HCT116 (cell line): ENCODE data around the gene MEI1. TPM values are rescaled to one million over a fixed set of nuclear protein-coding genes. Genes with fewer than 3 reads are reported as not detected.

Experiments
- ATAC-seq: fragments of 200-7000 bp; cut with Tn5 transposase; 2 replicates; pipeline ENCODE4 v1.9.1; 2020; ENCODE audit warnings: mild to moderate bottlenecking, moderate library complexity
- BruUV-seq: library from RNA; stranded (reverse); fragments of 400-500 nt; replicated peaks from 2 replicates; lab custom pipeline; 2021; lab: Mats Ljungman, UMichigan
- CTCF ChIA-PET: fragments of 300-600 bp; sonication (Branson Sonifier 250); formaldehyde crosslinking; loops from one replicate; lab custom pipeline; 2021; ENCODE audit warnings: antibody characterized with exemption; lab: Charles Lee
- POLR2A ChIA-PET: fragments of 300-600, 350-600 bp; sonication (Branson Sonifier 250); formaldehyde crosslinking; loops from one replicate; lab custom pipeline; 2021; ENCODE audit warnings: antibody characterized with exemption; lab: Charles Lee
- RAD21 ChIA-PET, 2 experiments: fragments of 300-600 bp; sonication (Branson Sonifier 250); formaldehyde crosslinking; loops; one replicate each; lab custom pipeline; 2023; ENCODE audit warnings: low total read pairs in 2 of 2; ENCODE audit not compliant: uncharacterized antibody in 2 of 2, unreplicated experiment in 2 of 2, low non-redundant PET in 1 of 2; lab: Charles Lee
- DNase-seq: peaks from one replicate; pipeline ENCODE4 v3.0.0-alpha.2; 2010; ENCODE audit warnings: low read depth, low spot score
- H2AFZ ChIP-seq: fragments of 200-600 bp; shearing (Covaris generic), sonication (generic); 2 replicates; pipeline ENCODE4 v1.6.1; 2017; ENCODE audit warnings: low read depth, mixed run types, mixed read lengths, antibody characterized with exemption, low read length; ENCODE audit not compliant: poor library complexity, severe bottlenecking
- H3K27ac ChIP-seq: 2 replicates; pipeline ENCODE4 v1.5.1; 2012; ENCODE audit warnings: low read depth, low read length
- H3K27me3 ChIP-seq: fragments of 200-600 bp; sonication (generic); 2 replicates; pipeline ENCODE4 v1.6.1; 2016; ENCODE audit warnings: mixed run types, low read length, mixed read lengths; ENCODE audit not compliant: insufficient read depth
- H3K36me3 ChIP-seq, 2 experiments: fragments of 200-500 bp in 1 of 2; fragments of 200-600 bp in 1 of 2; sonication (Bioruptor generic) in 1 of 2; sonication (generic) in 1 of 2; 2 replicates each; pipeline versions ENCODE4 v1.5.1 to v1.6.1; 2014 to 2016; ENCODE audit warnings: low read length in 2 of 2, inconsistent platforms in 1 of 2, mixed read lengths in 1 of 2, mixed run types in 1 of 2; ENCODE audit not compliant: insufficient read depth in 2 of 2, control insufficient read depth in 1 of 2
- H3K4me1 ChIP-seq, 2 experiments: fragments of 200-600 bp in 1 of 2; sonication (generic) in 1 of 2; 2 replicates each; pipeline versions ENCODE4 v1.5.1 to v1.6.1; 2012 to 2017; ENCODE audit warnings: low read length in 2 of 2, inconsistent platforms in 1 of 2, mild to moderate bottlenecking in 1 of 2, mixed read lengths in 1 of 2, mixed run types in 1 of 2, moderate library complexity in 1 of 2; ENCODE audit not compliant: insufficient read depth in 2 of 2, control insufficient read depth in 1 of 2
- H3K4me2 ChIP-seq: fragments of 200-600 bp; sonication (generic); 2 replicates; pipeline ENCODE4 v1.6.1; 2017; ENCODE audit warnings: mixed run types, low read length, mixed read lengths
- H3K4me3 ChIP-seq, 2 experiments: fragments of 200-600 bp in 1 of 2; sonication (generic) in 1 of 2; replicated peaks in 1 of 2; 2 replicates each; pipeline ENCODE4 v1.5.1; 2011 to 2016; ENCODE audit warnings: low read length in 2 of 2, control low read depth in 1 of 2, low read depth in 1 of 2, mild to moderate bottlenecking in 1 of 2, mixed read lengths in 1 of 2, mixed run types in 1 of 2
- H3K79me2 ChIP-seq: fragments of 200-600 bp; sonication (generic); 2 replicates; pipeline ENCODE4 v1.6.1; 2017; ENCODE audit warnings: mild to moderate bottlenecking, mixed run types, low read length, moderate library complexity, mixed read lengths; ENCODE audit not compliant: insufficient read depth
- H3K9ac ChIP-seq: fragments of 200-600 bp; sonication (generic); 2 replicates; pipeline ENCODE4 v1.6.1; 2016; ENCODE audit warnings: low read length, mixed read lengths
- H3K9me2 ChIP-seq: fragments of 200-600 bp; sonication (generic), shearing (Covaris generic); 2 replicates; pipeline ENCODE4 v1.6.1; 2017; ENCODE audit warnings: mixed run types, mild to moderate bottlenecking, moderate library complexity; ENCODE audit not compliant: insufficient read depth
- H3K9me3 ChIP-seq, 2 experiments: fragments of 200-500 bp in 1 of 2; fragments of 200-600 bp in 1 of 2; sonication (Bioruptor generic) in 1 of 2; sonication (generic) in 1 of 2; 2 replicates each; pipeline ENCODE4 v1.6.1; 2014 to 2017; ENCODE audit warnings: low read length in 2 of 2, mixed read lengths in 2 of 2, inconsistent platforms in 1 of 2, low read depth in 1 of 2, mild to moderate bottlenecking in 1 of 2, mixed run types in 1 of 2, moderate library complexity in 1 of 2; ENCODE audit not compliant: control insufficient read depth in 1 of 2, insufficient read depth in 1 of 2
- H4K20me1 ChIP-seq: fragments of 200-600 bp; sonication (generic), shearing (Covaris generic); 2 replicates; pipeline ENCODE4 v1.6.1; 2017; ENCODE audit warnings: mixed run types, mild to moderate bottlenecking, moderate library complexity; ENCODE audit not compliant: insufficient read depth
- CBX3 ChIP-seq: IDR thresholded peaks from 2 replicates; pipeline ENCODE4 v1.6.1; 2012; ENCODE audit warnings: low read depth
- EZH2 ChIP-seq: fragments of 200-600 bp; sonication (generic); IDR thresholded peaks from 2 replicates; pipeline ENCODE4 v1.6.1; 2017; ENCODE audit warnings: antibody characterized with exemption, mixed run types
- FOSL1 ChIP-seq: IDR thresholded peaks from 2 replicates; pipeline ENCODE4 v1.6.1; 2012; ENCODE audit warnings: low read depth
- REST ChIP-seq: IDR thresholded peaks from 2 replicates; pipeline ENCODE4 v1.6.1; 2012; ENCODE audit warnings: low read depth
- SP1 ChIP-seq: IDR thresholded peaks from 2 replicates; pipeline ENCODE4 v1.6.1; 2012; ENCODE audit warnings: low read depth
- SRF ChIP-seq: IDR thresholded peaks from 2 replicates; pipeline ENCODE4 v1.6.1; 2012; ENCODE audit warnings: low read depth
- YY1 ChIP-seq: IDR thresholded peaks from 2 replicates; pipeline ENCODE4 v1.6.1; 2011; ENCODE audit warnings: low read length, low read depth, moderate library complexity, mild to moderate bottlenecking; ENCODE audit not compliant: insufficient replicate concordance; ENCODE audit errors: extremely low read depth
- intact Hi-C: fragments of 100-400 bp; cut with micrococcal nuclease; formaldehyde crosslinking; loops from 2 replicates; pipeline ENCODE4 v1.10.0; 2022
- total RNA-seq: library from RNA; stranded (reverse); gene quantifications from one replicate; pipeline ENCODE4 v1.2.1, GENCODE V29; 2021; ENCODE audit not compliant: unreplicated experiment
- TF ChIP-seq, protein P1 (sequence below), 3 experiments: fragments of 200-600 bp in 1 of 3; sonication (generic) in 1 of 3; IDR thresholded peaks in 2 of 3; conservative IDR thresholded peaks in 1 of 3; 2 replicates each; pipeline ENCODE4 v1.5.1; 2012 to 2017; ENCODE audit warnings: low read depth in 2 of 3, low read length in 2 of 3, antibody characterized with exemption in 1 of 3, borderline replicate concordance in 1 of 3, control low read depth in 1 of 3, mild to moderate bottlenecking in 1 of 3, mixed read lengths in 1 of 3, mixed run types in 1 of 3, moderate library complexity in 1 of 3; ENCODE audit not compliant: insufficient read depth in 1 of 3
- TF ChIP-seq, protein P2 (sequence below): IDR thresholded peaks from 2 replicates; pipeline ENCODE4 v1.6.1; 2012

MEI1 gene
- total RNA-seq, 1 experiment from 2014 or later, result 0.64 TPM

DNA sequence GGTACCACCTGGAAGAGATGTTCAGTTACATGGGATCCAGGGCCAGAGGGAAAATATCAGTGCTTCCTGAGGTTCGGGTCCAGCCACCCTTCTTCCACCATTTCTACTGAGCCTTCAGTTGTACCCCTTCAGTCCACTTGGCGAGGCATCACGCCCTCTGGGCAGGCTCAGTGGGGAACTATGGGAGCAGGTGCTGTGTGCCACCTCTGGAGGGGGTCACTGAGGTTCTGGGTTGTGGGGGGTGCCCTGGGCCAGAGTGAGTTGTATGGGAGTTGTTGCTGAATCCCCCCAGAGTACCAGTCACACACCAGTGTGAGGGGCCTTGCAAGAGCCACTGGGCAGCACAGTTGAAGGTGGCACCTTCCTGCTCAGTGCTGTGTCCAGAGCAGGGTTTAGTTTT lies 130.9 kb downstream of the MEI1 start:
- no peaks in the 10 kb centered on the region for H3K9me3 ChIP-seq
- peaks cover 17% of the 10 kb centered on the region for H3K79me2 ChIP-seq
- TF ChIP-seq FOSL1 (no peak), CBX3 (no peak), SP1 (no peak), EZH2 (no peak), SRF (no peak)
- TF ChIP-seq, protein P1, sequence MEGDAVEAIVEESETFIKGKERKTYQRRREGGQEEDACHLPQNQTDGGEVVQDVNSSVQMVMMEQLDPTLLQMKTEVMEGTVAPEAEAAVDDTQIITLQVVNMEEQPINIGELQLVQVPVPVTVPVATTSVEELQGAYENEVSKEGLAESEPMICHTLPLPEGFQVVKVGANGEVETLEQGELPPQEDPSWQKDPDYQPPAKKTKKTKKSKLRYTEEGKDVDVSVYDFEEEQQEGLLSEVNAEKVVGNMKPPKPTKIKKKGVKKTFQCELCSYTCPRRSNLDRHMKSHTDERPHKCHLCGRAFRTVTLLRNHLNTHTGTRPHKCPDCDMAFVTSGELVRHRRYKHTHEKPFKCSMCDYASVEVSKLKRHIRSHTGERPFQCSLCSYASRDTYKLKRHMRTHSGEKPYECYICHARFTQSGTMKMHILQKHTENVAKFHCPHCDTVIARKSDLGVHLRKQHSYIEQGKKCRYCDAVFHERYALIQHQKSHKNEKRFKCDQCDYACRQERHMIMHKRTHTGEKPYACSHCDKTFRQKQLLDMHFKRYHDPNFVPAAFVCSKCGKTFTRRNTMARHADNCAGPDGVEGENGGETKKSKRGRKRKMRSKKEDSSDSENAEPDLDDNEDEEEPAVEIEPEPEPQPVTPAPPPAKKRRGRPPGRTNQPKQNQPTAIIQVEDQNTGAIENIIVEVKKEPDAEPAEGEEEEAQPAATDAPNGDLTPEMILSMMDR (IDR thresholded peaks at IDR 0.05 in 2 of 3, conservative IDR thresholded peaks at IDR 0.05 in 1 of 3; ENCODE audit: borderline replicate concordance in 1 of 3, insufficient read depth in 1 of 3, low read depth in 2 of 3, low read length in 2 of 3), result 0 out of 6 replicates have a peak, but pooled peaks of 1 of the 3 experiments have one; percentile 15
- TF ChIP-seq, protein P2, sequence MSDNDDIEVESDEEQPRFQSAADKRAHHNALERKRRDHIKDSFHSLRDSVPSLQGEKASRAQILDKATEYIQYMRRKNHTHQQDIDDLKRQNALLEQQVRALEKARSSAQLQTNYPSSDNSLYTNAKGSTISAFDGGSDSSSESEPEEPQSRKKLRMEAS, result no peak
- H3K36me3 ChIP-seq, result no peaks in the 10 kb centered on the region
- peaks cover 18 to 26% of the 10 kb centered on the region in 2 experiments for H3K4me1 ChIP-seq
- H3K27me3 ChIP-seq, result no peaks in the 10 kb centered on the region
- H3K27ac ChIP-seq, result no peak overlapping the region
- H3K4me2 ChIP-seq, result no peak overlapping the region
- BruUV-seq, result no TSS peak
- ChIA-PET RAD21 (interaction anchor here in 1 of 2 experiments (0.7 kb wide), 1 partner anchor 318 kb away, joined by 3 read pairs; no protein-coding TSS in a partner anchor), POLR2A (no interaction called here), CTCF (interaction anchor here (1.2 to 1.5 kb wide), 2 partner anchors 27 to 133 kb away, joined by 3 to 6 read pairs; no protein-coding TSS in a partner anchor)
- no peak overlapping the region for H3K4me3 ChIP-seq
- no peak for DNase-seq
- no peak overlapping the region for H2AFZ ChIP-seq
- intact Hi-C loops, result no loop called here
- H3K9ac ChIP-seq, result no peak overlapping the region
- no peaks in the 10 kb centered on the region for H3K9me2 ChIP-seq
- no peak for ATAC-seq
- no peaks in the 10 kb centered on the region for H4K20me1 ChIP-seq

- Histone ChIP-seq H3K4me3 (no peak overlapping the region), H3K36me3 (peaks cover 0 to 7% of the 10 kb centered on the region in 2 experiments; a peak in 1 of 4 replicates), H3K9me3 (no peaks in the 10 kb centered on the region), H3K9me2 (no peaks in the 10 kb centered on the region), H2AFZ (no peak overlapping the region), H3K79me2 (peaks cover 27% of the 10 kb centered on the region), H3K4me2 (no peak overlapping the region), H3K4me1 (peaks cover 18 to 30% of the 10 kb centered on the region in 2 experiments), H3K27ac (peak overlapping the region; percentile 89; the same call in 1 of the 2 replicates), H3K27me3 (no peaks in the 10 kb centered on the region), H4K20me1 (no peaks in the 10 kb centered on the region), H3K9ac (no peak overlapping the region)
- POLR2A ChIA-PET, result no interaction called here
- DNase-seq, result no peak
- no peak for ATAC-seq
- BruUV-seq, result no TSS peak
- no peak for TF ChIP-seq CBX3
- TF ChIP-seq YY1, result no peak
- no peak for TF ChIP-seq REST
- CTCF ChIA-PET, result no interaction called here
- RAD21 ChIA-PET, result no interaction called here
- intact Hi-C loops, result no loop called here
These were observed 132.1 kb downstream of the MEI1 start for GRCh38 chr22:41831383-41831782.
